ENCODE results near the gene MT1A. TPM values are rescaled to one million over a fixed set of nuclear protein-coding genes. Genes with fewer than 3 reads are reported as not detected.
"Not testable (repeated sequence)": the region's sequence is repeated elsewhere in the genome, so short reads cannot be mapped to it uniquely, and the experiment has no call there.

Gene MT1A
- total RNA-seq, 2 experiments from 2014 or later: not detected

DNA sequence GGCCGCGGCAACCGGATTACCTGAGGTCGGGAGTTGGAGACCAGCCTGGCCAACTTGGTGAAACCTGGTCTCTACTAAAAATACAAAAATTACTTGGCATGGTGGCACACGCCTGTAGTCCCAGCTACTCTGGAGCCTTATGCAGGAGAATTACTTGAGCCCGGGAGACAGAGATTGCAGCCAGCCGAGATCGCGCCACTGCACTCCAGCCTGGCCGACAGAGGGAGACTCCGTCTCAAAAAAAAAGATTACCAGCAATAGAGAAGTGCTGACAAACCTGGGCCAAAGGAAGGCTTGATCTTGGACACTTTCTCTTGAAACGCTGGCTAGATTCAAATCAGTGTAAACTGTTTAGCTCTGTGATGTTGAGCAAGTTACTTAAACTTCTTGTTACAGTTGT, 35.5 kb downstream of the MT1A start:
- intact Hi-C loops (cut with micrococcal nuclease): no loop called here
- peak; percentile 59 for DNase-seq
- TF ChIP-seq, protein P1, sequence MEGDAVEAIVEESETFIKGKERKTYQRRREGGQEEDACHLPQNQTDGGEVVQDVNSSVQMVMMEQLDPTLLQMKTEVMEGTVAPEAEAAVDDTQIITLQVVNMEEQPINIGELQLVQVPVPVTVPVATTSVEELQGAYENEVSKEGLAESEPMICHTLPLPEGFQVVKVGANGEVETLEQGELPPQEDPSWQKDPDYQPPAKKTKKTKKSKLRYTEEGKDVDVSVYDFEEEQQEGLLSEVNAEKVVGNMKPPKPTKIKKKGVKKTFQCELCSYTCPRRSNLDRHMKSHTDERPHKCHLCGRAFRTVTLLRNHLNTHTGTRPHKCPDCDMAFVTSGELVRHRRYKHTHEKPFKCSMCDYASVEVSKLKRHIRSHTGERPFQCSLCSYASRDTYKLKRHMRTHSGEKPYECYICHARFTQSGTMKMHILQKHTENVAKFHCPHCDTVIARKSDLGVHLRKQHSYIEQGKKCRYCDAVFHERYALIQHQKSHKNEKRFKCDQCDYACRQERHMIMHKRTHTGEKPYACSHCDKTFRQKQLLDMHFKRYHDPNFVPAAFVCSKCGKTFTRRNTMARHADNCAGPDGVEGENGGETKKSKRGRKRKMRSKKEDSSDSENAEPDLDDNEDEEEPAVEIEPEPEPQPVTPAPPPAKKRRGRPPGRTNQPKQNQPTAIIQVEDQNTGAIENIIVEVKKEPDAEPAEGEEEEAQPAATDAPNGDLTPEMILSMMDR (IDR thresholded peaks at IDR 0.05): peak; percentile 69
- peaks cover 33% of the 10 kb centered on the region for H3K27me3 Mint-ChIP-seq
- CTCF ChIA-PET: interaction anchor here (0.9 to 2.3 kb wide), 11 partner anchors 9 to 160 kb away, joined by 3 to 15 read pairs (median 4); partner anchors contain the start of gene MT1X
- POLR2A ChIA-PET: no interaction called here
- no peak overlapping the region for H3K27ac Mint-ChIP-seq
- H3K4me1 Mint-ChIP-seq (ENCODE audit: low read depth): peaks cover 28% of the 10 kb centered on the region
- ATAC-seq: peak; percentile 34
- no peaks in the 10 kb centered on the region for H3K9me3 Mint-ChIP-seq
- no peaks in the 10 kb centered on the region for H3K36me3 Mint-ChIP-seq (ENCODE audit: low read depth)
- H3K4me3 Mint-ChIP-seq: no peak overlapping the region

DNA sequence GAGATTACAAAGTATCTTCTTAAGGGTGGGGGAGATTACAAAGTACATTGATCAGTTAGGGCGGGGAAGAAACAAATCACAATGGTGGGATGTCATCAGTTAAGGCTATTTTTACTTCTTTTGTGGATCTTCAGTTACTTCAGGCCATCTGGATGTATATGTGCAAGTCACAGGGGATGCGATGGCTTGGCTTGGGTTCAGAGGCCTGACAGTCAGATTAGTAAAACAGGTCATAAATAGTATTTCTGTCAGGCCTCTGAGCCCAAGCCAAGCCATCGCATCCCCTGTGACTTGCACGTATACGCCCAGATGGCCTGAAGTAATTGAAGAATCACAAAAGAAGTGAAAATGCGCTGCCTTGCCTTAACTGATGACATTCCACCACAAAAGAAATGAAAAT, 36.1 kb downstream of the MT1A start:
- CTCF ChIA-PET: interaction anchor here (1.1 to 2.3 kb wide), 5 partner anchors 8 to 161 kb away, joined by 3 to 11 read pairs (median 3); partner anchors contain the start of gene MT1X
- Mint-ChIP-seq H3K4me1 (ENCODE audit: low read depth) (peaks cover 25% of the 10 kb centered on the region), H3K27me3 (peaks cover 26% of the 10 kb centered on the region)
- H3K4me3 Mint-ChIP-seq; POLR2A ChIA-PET; DNase-seq; H3K27ac Mint-ChIP-seq; H3K36me3 Mint-ChIP-seq (ENCODE audit: low read depth); ATAC-seq; H3K9me3 Mint-ChIP-seq; intact Hi-C loops (cut with micrococcal nuclease): not testable (repeated sequence)

DNA sequence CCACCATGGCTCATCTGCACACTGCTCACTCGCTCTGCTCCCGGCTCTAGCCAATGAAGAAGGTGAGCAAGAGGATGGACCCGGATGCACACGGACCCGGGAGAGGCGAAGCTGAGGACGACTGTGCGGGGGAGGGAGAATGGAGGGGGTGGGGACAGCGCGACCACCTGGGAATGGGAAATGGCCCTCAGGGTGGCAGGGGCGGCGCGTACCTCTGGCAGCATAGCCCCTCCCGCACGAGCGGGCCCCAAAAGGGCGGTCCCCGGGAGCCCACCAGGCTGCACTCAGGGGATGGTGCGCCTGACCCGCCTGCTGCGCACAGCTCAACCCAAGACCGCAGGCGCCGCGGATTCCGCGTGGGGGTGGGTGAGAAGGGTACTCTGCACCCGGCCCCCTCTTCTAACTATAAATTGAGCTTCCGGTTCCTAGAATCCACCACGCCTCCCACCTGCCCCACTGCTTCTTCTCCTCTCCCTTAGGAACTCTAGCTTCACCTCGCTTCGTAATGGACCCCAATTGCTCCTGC, 37.3 kb downstream of the MT1A start:
- CTCF ChIA-PET: interaction anchor here (0.9 to 4.3 kb wide), 3 partner anchors 26 to 100 kb away, joined by 5 to 20 read pairs (median 6); no protein-coding TSS in a partner anchor
- Mint-ChIP-seq H3K36me3 (ENCODE audit: low read depth) (no peaks in the 10 kb centered on the region), H3K9me3 (no peaks in the 10 kb centered on the region), H3K27me3 (peaks cover 15% of the 10 kb centered on the region), H3K27ac (no peak overlapping the region), H3K4me3 (peak overlapping the region; percentile 60), H3K4me1 (ENCODE audit: low read depth) (peaks cover 22% of the 10 kb centered on the region)
- intact Hi-C loops (cut with micrococcal nuclease): no loop called here
- POLR2A ChIA-PET: interaction anchor here (0.7 to 2.0 kb wide), 4 partner anchors 9 to 25 kb away, joined by 4 to 5 read pairs (median 4); no protein-coding TSS in a partner anchor
- peak; percentile 75 for ATAC-seq
- DNase-seq: peak; percentile 85
- TF ChIP-seq, protein P1 (IDR thresholded peaks at IDR 0.05): no peak

- TF ChIP-seq, protein P1 (IDR thresholded peaks at IDR 0.05): no peak
- POLR2A ChIA-PET: interaction anchor here (1.1 to 2.0 kb wide), 4 partner anchors 8 to 109 kb away, joined by 3 to 4 read pairs (median 4); partner anchors contain the start of gene MT1G
- DNase-seq: no peak
- Mint-ChIP-seq H3K27ac (no peak overlapping the region), H3K36me3 (ENCODE audit: low read depth) (no peaks in the 10 kb centered on the region), H3K4me3 (no peak overlapping the region), H3K9me3 (no peaks in the 10 kb centered on the region), H3K4me1 (ENCODE audit: low read depth) (peaks cover 29% of the 10 kb centered on the region), H3K27me3 (peaks cover 2% of the 10 kb centered on the region)
- CTCF ChIA-PET: interaction anchor here (1.3 to 4.3 kb wide), 2 partner anchors 25 to 35 kb away, joined by 4 to 20 read pairs; no protein-coding TSS in a partner anchor
- no peak for ATAC-seq
- intact Hi-C loops (cut with micrococcal nuclease): no loop called here
Observed at GRCh38 chr16:56677474-56677873, 39.0 kb downstream of the MT1A start.

DNA sequence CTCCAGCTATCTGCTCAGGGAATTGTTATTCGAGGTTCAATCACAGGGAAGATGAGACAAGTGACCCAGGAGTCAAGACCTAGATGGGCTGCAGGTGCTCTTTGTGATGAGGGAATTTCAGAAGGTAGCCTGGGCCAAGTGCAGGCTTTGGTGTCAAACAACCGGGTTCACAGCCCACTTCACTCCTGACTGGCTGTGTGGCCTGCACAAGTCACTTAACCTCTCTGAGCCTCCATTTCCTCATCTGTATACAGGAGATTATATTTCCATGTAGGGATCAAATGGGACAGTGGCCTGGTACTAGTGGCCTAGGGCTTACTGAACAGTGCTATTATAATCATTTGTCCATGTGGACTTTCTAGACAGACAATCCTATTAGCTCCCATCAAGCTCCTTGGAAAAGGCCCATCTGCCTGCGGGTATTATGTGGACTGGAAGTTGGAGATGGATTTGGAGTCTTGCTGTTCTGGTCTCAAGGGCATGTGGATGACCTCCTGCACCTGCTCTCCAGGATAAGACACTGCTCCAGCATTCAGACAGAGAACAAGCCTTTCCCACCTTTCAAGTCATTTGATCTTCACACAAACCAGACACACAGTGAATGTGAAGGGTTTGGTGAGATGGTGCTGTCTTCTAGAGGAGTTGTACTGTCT, 40.7 kb downstream of the MT1A start:
- ChIA-PET CTCF (interaction anchor here (4.3 kb wide), 1 partner anchor 23 kb away, joined by 20 read pairs; no protein-coding TSS in a partner anchor), POLR2A (no interaction called here)
- Mint-ChIP-seq H3K27ac (no peak overlapping the region), H3K4me3 (no peak overlapping the region), H3K9me3 (no peaks in the 10 kb centered on the region), H3K36me3 (ENCODE audit: low read depth) (peaks cover 7% of the 10 kb centered on the region), H3K27me3 (peaks cover 1% of the 10 kb centered on the region), H3K4me1 (ENCODE audit: low read depth) (peaks cover 37% of the 10 kb centered on the region)
- ATAC-seq (no peak), DNase-seq (no peak)
- TF ChIP-seq, protein P1 (IDR thresholded peaks at IDR 0.05): no peak
- intact Hi-C loops (cut with micrococcal nuclease): no loop called here
